HCT116 (cell line): ENCODE data around the gene AHNAK. TPM values are rescaled to one million over a fixed set of nuclear protein-coding genes. Genes with fewer than 3 reads are reported as not detected.

Experiments used
- ATAC-seq: fragments of 200-7000 bp; cut with Tn5 transposase; 2 replicates; pipeline ENCODE4 v1.9.1; 2020; ENCODE audit warnings: mild to moderate bottlenecking, moderate library complexity
- BruUV-seq: library from RNA; stranded (reverse); fragments of 400-500 nt; replicated peaks from 2 replicates; lab custom pipeline; 2021; lab: Mats Ljungman, UMichigan
- CTCF ChIA-PET: fragments of 300-600 bp; sonication (Branson Sonifier 250); formaldehyde crosslinking; loops from one replicate; lab custom pipeline; 2021; ENCODE audit warnings: antibody characterized with exemption; lab: Charles Lee
- POLR2A ChIA-PET: fragments of 300-600, 350-600 bp; sonication (Branson Sonifier 250); formaldehyde crosslinking; loops from one replicate; lab custom pipeline; 2021; ENCODE audit warnings: antibody characterized with exemption; lab: Charles Lee
- RAD21 ChIA-PET, 2 experiments: fragments of 300-600 bp; sonication (Branson Sonifier 250); formaldehyde crosslinking; loops; one replicate each; lab custom pipeline; 2023; ENCODE audit warnings: low total read pairs in 2 of 2; ENCODE audit not compliant: uncharacterized antibody in 2 of 2, unreplicated experiment in 2 of 2, low non-redundant PET in 1 of 2; lab: Charles Lee
- DNase-seq: peaks from one replicate; pipeline ENCODE4 v3.0.0-alpha.2; 2010; ENCODE audit warnings: low read depth, low spot score
- H2AFZ ChIP-seq: fragments of 200-600 bp; shearing (Covaris generic), sonication (generic); 2 replicates; pipeline ENCODE4 v1.6.1; 2017; ENCODE audit warnings: low read depth, mixed run types, mixed read lengths, antibody characterized with exemption, low read length; ENCODE audit not compliant: poor library complexity, severe bottlenecking
- H3K27ac ChIP-seq: 2 replicates; pipeline ENCODE4 v1.5.1; 2012; ENCODE audit warnings: low read depth, low read length
- H3K27me3 ChIP-seq: fragments of 200-600 bp; sonication (generic); 2 replicates; pipeline ENCODE4 v1.6.1; 2016; ENCODE audit warnings: mixed run types, low read length, mixed read lengths; ENCODE audit not compliant: insufficient read depth
- H3K36me3 ChIP-seq, 2 experiments: fragments of 200-500 bp in 1 of 2; fragments of 200-600 bp in 1 of 2; sonication (Bioruptor generic) in 1 of 2; sonication (generic) in 1 of 2; 2 replicates each; pipeline versions ENCODE4 v1.5.1 to v1.6.1; 2014 to 2016; ENCODE audit warnings: low read length in 2 of 2, inconsistent platforms in 1 of 2, mixed read lengths in 1 of 2, mixed run types in 1 of 2; ENCODE audit not compliant: insufficient read depth in 2 of 2, control insufficient read depth in 1 of 2
- H3K4me1 ChIP-seq, 2 experiments: fragments of 200-600 bp in 1 of 2; sonication (generic) in 1 of 2; 2 replicates each; pipeline versions ENCODE4 v1.5.1 to v1.6.1; 2012 to 2017; ENCODE audit warnings: low read length in 2 of 2, inconsistent platforms in 1 of 2, mild to moderate bottlenecking in 1 of 2, mixed read lengths in 1 of 2, mixed run types in 1 of 2, moderate library complexity in 1 of 2; ENCODE audit not compliant: insufficient read depth in 2 of 2, control insufficient read depth in 1 of 2
- H3K4me2 ChIP-seq: fragments of 200-600 bp; sonication (generic); 2 replicates; pipeline ENCODE4 v1.6.1; 2017; ENCODE audit warnings: mixed run types, low read length, mixed read lengths
- H3K4me3 ChIP-seq, 2 experiments: fragments of 200-600 bp in 1 of 2; sonication (generic) in 1 of 2; replicated peaks in 1 of 2; 2 replicates each; pipeline ENCODE4 v1.5.1; 2011 to 2016; ENCODE audit warnings: low read length in 2 of 2, control low read depth in 1 of 2, low read depth in 1 of 2, mild to moderate bottlenecking in 1 of 2, mixed read lengths in 1 of 2, mixed run types in 1 of 2
- H3K79me2 ChIP-seq: fragments of 200-600 bp; sonication (generic); 2 replicates; pipeline ENCODE4 v1.6.1; 2017; ENCODE audit warnings: mild to moderate bottlenecking, mixed run types, low read length, moderate library complexity, mixed read lengths; ENCODE audit not compliant: insufficient read depth
- H3K9ac ChIP-seq: fragments of 200-600 bp; sonication (generic); 2 replicates; pipeline ENCODE4 v1.6.1; 2016; ENCODE audit warnings: low read length, mixed read lengths
- H3K9me2 ChIP-seq: fragments of 200-600 bp; sonication (generic), shearing (Covaris generic); 2 replicates; pipeline ENCODE4 v1.6.1; 2017; ENCODE audit warnings: mixed run types, mild to moderate bottlenecking, moderate library complexity; ENCODE audit not compliant: insufficient read depth
- H3K9me3 ChIP-seq, 2 experiments: fragments of 200-500 bp in 1 of 2; fragments of 200-600 bp in 1 of 2; sonication (Bioruptor generic) in 1 of 2; sonication (generic) in 1 of 2; 2 replicates each; pipeline ENCODE4 v1.6.1; 2014 to 2017; ENCODE audit warnings: low read length in 2 of 2, mixed read lengths in 2 of 2, inconsistent platforms in 1 of 2, low read depth in 1 of 2, mild to moderate bottlenecking in 1 of 2, mixed run types in 1 of 2, moderate library complexity in 1 of 2; ENCODE audit not compliant: control insufficient read depth in 1 of 2, insufficient read depth in 1 of 2
- H4K20me1 ChIP-seq: fragments of 200-600 bp; sonication (generic), shearing (Covaris generic); 2 replicates; pipeline ENCODE4 v1.6.1; 2017; ENCODE audit warnings: mixed run types, mild to moderate bottlenecking, moderate library complexity; ENCODE audit not compliant: insufficient read depth
- ATF3 ChIP-seq: IDR thresholded peaks from 2 replicates; pipeline ENCODE4 v1.6.1; 2012
- CBX3 ChIP-seq: IDR thresholded peaks from 2 replicates; pipeline ENCODE4 v1.6.1; 2012; ENCODE audit warnings: low read depth
- CEBPB ChIP-seq: IDR thresholded peaks from 2 replicates; pipeline ENCODE4 v1.6.1; 2012; ENCODE audit warnings: low read depth
- EGR1 ChIP-seq: IDR thresholded peaks from 2 replicates; pipeline ENCODE4 v1.6.1; 2012; ENCODE audit warnings: low read depth
- ELF1 ChIP-seq: IDR thresholded peaks from 2 replicates; pipeline ENCODE4 v1.6.1; 2012; ENCODE audit warnings: low read depth, borderline replicate concordance
- EZH2 ChIP-seq: fragments of 200-600 bp; sonication (generic); IDR thresholded peaks from 2 replicates; pipeline ENCODE4 v1.6.1; 2017; ENCODE audit warnings: antibody characterized with exemption, mixed run types
- EZH2phosphoT487 ChIP-seq: fragments of 200-600 bp; IDR thresholded peaks from 2 replicates; pipeline ENCODE4 v1.6.1; 2018; ENCODE audit warnings: antibody characterized with exemption, borderline replicate concordance
- FOSL1 ChIP-seq: IDR thresholded peaks from 2 replicates; pipeline ENCODE4 v1.6.1; 2012; ENCODE audit warnings: low read depth
- JUND ChIP-seq: IDR thresholded peaks from 2 replicates; pipeline ENCODE4 v1.6.1; 2012
- POLR2A ChIP-seq: IDR thresholded peaks from 2 replicates; pipeline ENCODE4 v1.7.0; 2011; ENCODE audit warnings: borderline replicate concordance; ENCODE audit not compliant: insufficient read depth, insufficient read length; ENCODE audit errors: extremely low read depth
- RAD21 ChIP-seq: IDR thresholded peaks from 2 replicates; pipeline ENCODE4 v1.6.1; 2012; ENCODE audit warnings: low read depth, mild to moderate bottlenecking
- SP1 ChIP-seq: IDR thresholded peaks from 2 replicates; pipeline ENCODE4 v1.6.1; 2012; ENCODE audit warnings: low read depth
- SRF ChIP-seq: IDR thresholded peaks from 2 replicates; pipeline ENCODE4 v1.6.1; 2012; ENCODE audit warnings: low read depth
- TCF7L2 ChIP-seq: IDR thresholded peaks from 2 replicates; pipeline ENCODE4 v1.7.0; 2011; ENCODE audit warnings: borderline replicate concordance, inconsistent platforms; ENCODE audit not compliant: insufficient read depth, insufficient read length; ENCODE audit errors: extremely low read depth
- YY1 ChIP-seq: IDR thresholded peaks from 2 replicates; pipeline ENCODE4 v1.6.1; 2011; ENCODE audit warnings: low read length, low read depth, moderate library complexity, mild to moderate bottlenecking; ENCODE audit not compliant: insufficient replicate concordance; ENCODE audit errors: extremely low read depth
- ZFX ChIP-seq: fragments of 450-650 bp; IDR thresholded peaks from 2 replicates; pipeline ENCODE4 v1.6.1; 2017
- ZNF274 ChIP-seq: fragments of 200-500 bp; sonication (Bioruptor generic); IDR thresholded peaks from 2 replicates; pipeline ENCODE4 v1.6.1; 2014; ENCODE audit warnings: mild to moderate bottlenecking, low read depth, low read length, inconsistent platforms
- intact Hi-C: fragments of 100-400 bp; cut with micrococcal nuclease; formaldehyde crosslinking; loops from 2 replicates; pipeline ENCODE4 v1.10.0; 2022
- total RNA-seq: library from RNA; stranded (reverse); gene quantifications from one replicate; pipeline ENCODE4 v1.2.1, GENCODE V29; 2021; ENCODE audit not compliant: unreplicated experiment
- TF ChIP-seq, protein P1 (sequence below): IDR thresholded peaks from 2 replicates; pipeline ENCODE4 v1.6.1; 2011; ENCODE audit warnings: mild to moderate bottlenecking, low read length, moderate library complexity; ENCODE audit not compliant: insufficient replicate concordance; ENCODE audit errors: extremely low read depth
- TF ChIP-seq, protein P2 (sequence below): IDR thresholded peaks from 2 replicates; pipeline ENCODE4 v1.6.1; 2012
- TF ChIP-seq, protein P3 (sequence below), 3 experiments: fragments of 200-600 bp in 1 of 3; sonication (generic) in 1 of 3; IDR thresholded peaks in 2 of 3; conservative IDR thresholded peaks in 1 of 3; 2 replicates each; pipeline ENCODE4 v1.5.1; 2012 to 2017; ENCODE audit warnings: low read depth in 2 of 3, low read length in 2 of 3, antibody characterized with exemption in 1 of 3, borderline replicate concordance in 1 of 3, control low read depth in 1 of 3, mild to moderate bottlenecking in 1 of 3, mixed read lengths in 1 of 3, mixed run types in 1 of 3, moderate library complexity in 1 of 3; ENCODE audit not compliant: insufficient read depth in 1 of 3

AHNAK gene
- total RNA-seq, 1 experiment from 2014 or later, result 239 TPM

- intact Hi-C loops, result no loop called here
- no peak for DNase-seq
- Histone ChIP-seq H3K9ac (peak overlapping the region; percentile 57), H3K27me3 (no peaks in the 10 kb centered on the region), H3K4me3 (peak overlapping the region; percentile 10 to 39; a peak in 2 of 4 replicates), H3K4me2 (peak overlapping the region; percentile 94), H4K20me1 (peaks cover 19% of the 10 kb centered on the region; the same call in 1 of the 2 replicates), H3K36me3 (peaks cover 15 to 29% of the 10 kb centered on the region in 2 experiments), H3K27ac (peak overlapping the region; percentile 79), H3K4me1 (peaks cover 52 to 59% of the 10 kb centered on the region in 2 experiments), H3K79me2 (peaks cover 86% of the 10 kb centered on the region), H3K9me2 (no peaks in the 10 kb centered on the region), H2AFZ (no peak overlapping the region), H3K9me3 (no peaks in the 10 kb centered on the region)
- CTCF ChIA-PET, result interaction anchor here (1.0 to 2.5 kb wide), 5 partner anchors 22 to 144 kb away, joined by 4 to 34 read pairs (median 6); no protein-coding TSS in a partner anchor
- no peak for ATAC-seq
- no TSS peak for BruUV-seq
- TF ChIP-seq ZFX (no peak), RAD21 (no peak), CBX3 (no peak), SP1 (no peak), FOSL1 (no peak), YY1 (no peak), EGR1 (no peak), CEBPB (no peak), ELF1 (no peak), SRF (no peak), POLR2A (no peak), ATF3 (no peak), TCF7L2 (no peak), JUND (no peak), ZNF274 (no peak), EZH2phosphoT487 (no peak), EZH2 (no peak)
- TF ChIP-seq, protein P1, sequence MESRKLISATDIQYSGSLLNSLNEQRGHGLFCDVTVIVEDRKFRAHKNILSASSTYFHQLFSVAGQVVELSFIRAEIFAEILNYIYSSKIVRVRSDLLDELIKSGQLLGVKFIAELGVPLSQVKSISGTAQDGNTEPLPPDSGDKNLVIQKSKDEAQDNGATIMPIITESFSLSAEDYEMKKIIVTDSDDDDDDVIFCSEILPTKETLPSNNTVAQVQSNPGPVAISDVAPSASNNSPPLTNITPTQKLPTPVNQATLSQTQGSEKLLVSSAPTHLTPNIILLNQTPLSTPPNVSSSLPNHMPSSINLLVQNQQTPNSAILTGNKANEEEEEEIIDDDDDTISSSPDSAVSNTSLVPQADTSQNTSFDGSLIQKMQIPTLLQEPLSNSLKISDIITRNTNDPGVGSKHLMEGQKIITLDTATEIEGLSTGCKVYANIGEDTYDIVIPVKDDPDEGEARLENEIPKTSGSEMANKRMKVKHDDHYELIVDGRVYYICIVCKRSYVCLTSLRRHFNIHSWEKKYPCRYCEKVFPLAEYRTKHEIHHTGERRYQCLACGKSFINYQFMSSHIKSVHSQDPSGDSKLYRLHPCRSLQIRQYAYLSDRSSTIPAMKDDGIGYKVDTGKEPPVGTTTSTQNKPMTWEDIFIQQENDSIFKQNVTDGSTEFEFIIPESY, result no peak
- TF ChIP-seq, protein P2, sequence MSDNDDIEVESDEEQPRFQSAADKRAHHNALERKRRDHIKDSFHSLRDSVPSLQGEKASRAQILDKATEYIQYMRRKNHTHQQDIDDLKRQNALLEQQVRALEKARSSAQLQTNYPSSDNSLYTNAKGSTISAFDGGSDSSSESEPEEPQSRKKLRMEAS, result no peak
- TF ChIP-seq, protein P3, sequence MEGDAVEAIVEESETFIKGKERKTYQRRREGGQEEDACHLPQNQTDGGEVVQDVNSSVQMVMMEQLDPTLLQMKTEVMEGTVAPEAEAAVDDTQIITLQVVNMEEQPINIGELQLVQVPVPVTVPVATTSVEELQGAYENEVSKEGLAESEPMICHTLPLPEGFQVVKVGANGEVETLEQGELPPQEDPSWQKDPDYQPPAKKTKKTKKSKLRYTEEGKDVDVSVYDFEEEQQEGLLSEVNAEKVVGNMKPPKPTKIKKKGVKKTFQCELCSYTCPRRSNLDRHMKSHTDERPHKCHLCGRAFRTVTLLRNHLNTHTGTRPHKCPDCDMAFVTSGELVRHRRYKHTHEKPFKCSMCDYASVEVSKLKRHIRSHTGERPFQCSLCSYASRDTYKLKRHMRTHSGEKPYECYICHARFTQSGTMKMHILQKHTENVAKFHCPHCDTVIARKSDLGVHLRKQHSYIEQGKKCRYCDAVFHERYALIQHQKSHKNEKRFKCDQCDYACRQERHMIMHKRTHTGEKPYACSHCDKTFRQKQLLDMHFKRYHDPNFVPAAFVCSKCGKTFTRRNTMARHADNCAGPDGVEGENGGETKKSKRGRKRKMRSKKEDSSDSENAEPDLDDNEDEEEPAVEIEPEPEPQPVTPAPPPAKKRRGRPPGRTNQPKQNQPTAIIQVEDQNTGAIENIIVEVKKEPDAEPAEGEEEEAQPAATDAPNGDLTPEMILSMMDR (IDR thresholded peaks at IDR 0.05 in 2 of 3, conservative IDR thresholded peaks at IDR 0.05 in 1 of 3; ENCODE audit: borderline replicate concordance in 1 of 3, insufficient read depth in 1 of 3, low read depth in 2 of 3, low read length in 2 of 3), result no peak
- RAD21 ChIA-PET, result interaction anchor here (1.0 to 1.5 kb wide), 4 partner anchors 42 to 144 kb away, joined by 3 to 7 read pairs (median 4); no protein-coding TSS in a partner anchor
- POLR2A ChIA-PET, result interaction anchor here (0.9 to 1.8 kb wide), 7 partner anchors 22 to 126 kb away, joined by 3 to 9 read pairs (median 4); partner anchors contain the start of genes C11orf98 and CSKMT
These were observed 8.0 kb downstream of the AHNAK start for GRCh38 chr11:62538470-62539237.
